DMS153 treated with DMSO at 0.1 percent for 48 hours (cell line): ENCODE measurements around the gene FAM151B.
"Not testable (repeated sequence)": the region's sequence is repeated elsewhere in the genome, so short reads cannot be mapped to it uniquely, and the experiment has no call there.

ENCODE experiments used
- DNase-seq: peaks from one replicate; lab custom pipeline; 2025; ENCODE audit not compliant: unreplicated experiment; lab: John Stamatoyannopoulos, UW

Gene FAM151B

GRCh38 chr5:80502800-80503199 lies 14.9 kb downstream of the FAM151B start:
- no peak for DNase-seq

GRCh38 chr5:80503641-80504040 lies 15.7 kb downstream of the FAM151B start:
- DNase-seq: no peak

- DNase-seq: no peak
These were observed 16.9 kb downstream of the FAM151B start for GRCh38 chr5:80504833-80505232.

GRCh38 chr5:80507663-80508062 lies 19.8 kb downstream of the FAM151B start:
- DNase-seq: no peak

GRCh38 chr5:80508844-80509243 lies 20.9 kb downstream of the FAM151B start:
- no peak for DNase-seq

- no peak for DNase-seq
These were observed 21.5 kb downstream of the FAM151B start for GRCh38 chr5:80509362-80509761.

GRCh38 chr5:80516826-80517225 lies 28.9 kb downstream of the FAM151B start:
- no peak for DNase-seq

GRCh38 chr5:80540691-80541090 lies 52.8 kb downstream of the FAM151B start:
- DNase-seq: no peak

- no peak for DNase-seq
These were observed 53.5 kb downstream of the FAM151B start for GRCh38 chr5:80541392-80541791.

- DNase-seq: no peak
These were observed 66.7 kb downstream of the FAM151B start for GRCh38 chr5:80554646-80555045.

- DNase-seq: no peak
These were observed 67.2 kb downstream of the FAM151B start for GRCh38 chr5:80555099-80555498.

- DNase-seq: no peak
These were observed 71.3 kb downstream of the FAM151B start for GRCh38 chr5:80559244-80559643.

- no peak for DNase-seq
These were observed 77.4 kb downstream of the FAM151B start for GRCh38 chr5:80565330-80565729.

GRCh38 chr5:80566711-80567259 lies 78.9 kb downstream of the FAM151B start:
- no peak for DNase-seq

- DNase-seq: no peak
These were observed 80.4 kb downstream of the FAM151B start for GRCh38 chr5:80568251-80568650.

GRCh38 chr5:80569086-80569960 lies 81.4 kb downstream of the FAM151B start:
- no peak for DNase-seq

- no peak for DNase-seq
These were observed 82.3 kb downstream of the FAM151B start, which contains the start of gene ANKRD34B for GRCh38 chr5:80569961-80570786. ANKRD34B (minus strand) TSS chr5:80570280; CDS start chr5:80560019, 10,261 bp downstream.

GRCh38 chr5:80573062-80573461 lies 85.2 kb downstream of the FAM151B start:
- DNase-seq: no peak

- no peak for DNase-seq
These were observed 88.5 kb downstream of the FAM151B start for GRCh38 chr5:80576383-80576782.

- DNase-seq: no peak
These were observed 89.8 kb downstream of the FAM151B start for GRCh38 chr5:80577707-80578106.

- DNase-seq: no peak
These were observed 91.2 kb downstream of the FAM151B start for GRCh38 chr5:80579050-80579449.

- DNase-seq: not testable (repeated sequence)
These were observed 92.4 kb downstream of the FAM151B start for GRCh38 chr5:80580291-80580690.
